GM12878 (cell line): Measurements from ENCODE around the gene TBC1D9B. TPM values are rescaled to one million over a fixed set of nuclear protein-coding genes. Genes with fewer than 3 reads are reported as not detected.

Source experiments
- ATAC-seq: fragments of 200-7000 bp; cut with Tn5 transposase; 3 replicates; pipeline ENCODE4 v1.9.1; 2020; ENCODE audit warnings: mild to moderate bottlenecking, moderate library complexity
- BruUV-seq: library from RNA; stranded (reverse); fragments of 400-500 nt; replicated peaks from 2 replicates; lab custom pipeline; 2021; lab: Mats Ljungman, UMichigan
- CTCF ChIA-PET: fragments of 300-600 bp; sonication (Branson Sonifier 250); formaldehyde crosslinking; extraction: SDS; loops from one replicate; lab custom pipeline; 2021; ENCODE audit warnings: inconsistent platforms; lab: Yijun Ruan, JAX
- POLR2A ChIA-PET: fragments of 350-600 bp; formaldehyde crosslinking; extraction: SDS; loops from one replicate; lab custom pipeline; 2021; ENCODE audit warnings: inconsistent platforms; lab: Charles Lee
- RAD21 ChIA-PET: fragments of 300-600 bp; sonication (Branson Sonifier 250); formaldehyde crosslinking; loops from one replicate; lab custom pipeline; 2023; ENCODE audit warnings: antibody characterized with exemption; ENCODE audit not compliant: unreplicated experiment; lab: Charles Lee
- SMC1A ChIA-PET: fragments of 300-600 bp; sonication (Branson Sonifier 250); formaldehyde crosslinking; loops from one replicate; lab custom pipeline; 2023; ENCODE audit not compliant: unreplicated experiment, uncharacterized antibody; lab: Charles Lee
- DNase-seq: peaks from one replicate; pipeline ENCODE4 v3.0.0-alpha.2; 2011; ENCODE audit warnings: low read depth, low spot score
- FAIRE-seq: peaks from 3 replicates; lab custom pipeline; 2011; peaks lifted over from hg19 to GRCh38; lab: Jason Lieb, UNC
- H2AFZ ChIP-seq: 2 replicates; pipeline ENCODE4 v1.6.0; 2011; ENCODE audit warnings: low read depth, low read length, control low read depth; ENCODE audit not compliant: control insufficient read depth
- H3K27ac ChIP-seq: 2 replicates; pipeline ENCODE4 v1.5.1; 2011; ENCODE audit warnings: control low read depth; ENCODE audit not compliant: control insufficient read depth, insufficient read depth
- H3K27me3 ChIP-seq, 2 experiments: replicated peaks in 1 of 2; 2 replicates each; pipeline versions ENCODE4 v1.6.0 to v1.6.1; 2011; ENCODE audit warnings: low read length in 1 of 2; ENCODE audit not compliant: control insufficient read depth in 2 of 2, insufficient read depth in 2 of 2
- H3K36me3 ChIP-seq, 2 experiments: 2 replicates each; pipeline ENCODE4 v1.5.1; 2011; ENCODE audit warnings: low read length in 1 of 2; ENCODE audit not compliant: control insufficient read depth in 2 of 2, insufficient read depth in 2 of 2
- H3K4me1 ChIP-seq: 2 replicates; pipeline ENCODE4 v1.6.1; 2011; ENCODE audit warnings: mild to moderate bottlenecking, low read length, moderate library complexity, mixed read lengths; ENCODE audit not compliant: control insufficient read depth, insufficient read depth
- H3K4me2 ChIP-seq: 2 replicates; pipeline ENCODE4 v1.6.0; 2011; ENCODE audit warnings: control low read depth; ENCODE audit not compliant: control insufficient read depth, insufficient read depth
- H3K4me3 ChIP-seq: fragments of 200-600 bp; sonication (generic); 2 replicates; pipeline ENCODE4 v1.5.1; 2016
- H3K79me2 ChIP-seq: 2 replicates; pipeline ENCODE4 v1.6.0; 2011; ENCODE audit warnings: low read length; ENCODE audit not compliant: control insufficient read depth, insufficient read depth
- H3K9ac ChIP-seq: 2 replicates; pipeline ENCODE4 v1.8.0; 2011; ENCODE audit warnings: low read length, control low read depth, mixed read lengths; ENCODE audit not compliant: control insufficient read depth, insufficient read depth
- H3K9me3 ChIP-seq: replicated peaks from 3 replicates; pipeline ENCODE4 v1.5.1; 2011; ENCODE audit warnings: mild to moderate bottlenecking, low read length; ENCODE audit not compliant: control insufficient read depth, insufficient read depth
- H4K20me1 ChIP-seq: 2 replicates; pipeline ENCODE4 v1.6.0; 2011; ENCODE audit not compliant: control insufficient read depth, insufficient read depth
- DPF2 ChIP-seq: fragments of 450-650 bp; IDR thresholded peaks from 2 replicates; pipeline ENCODE4 v1.6.1; 2017; ENCODE audit warnings: mild to moderate bottlenecking
- EZH2 ChIP-seq: IDR thresholded peaks from 2 replicates; pipeline ENCODE4 v1.6.1; 2012; ENCODE audit warnings: low read depth, mild to moderate bottlenecking, control low read depth, inconsistent platforms, low read length, borderline replicate concordance; ENCODE audit not compliant: control insufficient read depth
- HDAC2 ChIP-seq: fragments of 200-600 bp; sonication (generic); IDR thresholded peaks from 2 replicates; pipeline ENCODE4 v1.6.1; 2017
- HDGF ChIP-seq: fragments of 450-650 bp; IDR thresholded peaks from 2 replicates; pipeline ENCODE4 v1.6.1; 2016; ENCODE audit warnings: antibody characterized with exemption
- IRF4 ChIP-seq: IDR thresholded peaks from 2 replicates; pipeline ENCODE4 v1.6.1; 2011; ENCODE audit warnings: low read depth, low read length
- MEF2A ChIP-seq: IDR thresholded peaks from 2 replicates; pipeline ENCODE4 v1.6.1; 2011; ENCODE audit warnings: low read depth, mild to moderate bottlenecking, low read length, moderate library complexity; ENCODE audit not compliant: insufficient read depth
- NR2C1 ChIP-seq: fragments of 450-650 bp; IDR thresholded peaks from 2 replicates; pipeline ENCODE4 v1.6.1; 2017; ENCODE audit warnings: antibody characterized with exemption, mild to moderate bottlenecking, moderate library complexity
- NR2F1 ChIP-seq: fragments of 450-650 bp; conservative IDR thresholded peaks from 2 replicates; pipeline ENCODE4 v1.6.1; 2017; ENCODE audit warnings: mild to moderate bottlenecking
- PML ChIP-seq: IDR thresholded peaks from 2 replicates; pipeline ENCODE4 v1.6.1; 2012; ENCODE audit warnings: low read length, inconsistent platforms
- POLR2A ChIP-seq: IDR thresholded peaks from 2 replicates; pipeline ENCODE4 v1.6.1; 2011; ENCODE audit warnings: low read depth, mild to moderate bottlenecking, low read length
- POLR2AphosphoS5 ChIP-seq: IDR thresholded peaks from 2 replicates; pipeline ENCODE4 v1.6.1; 2011; ENCODE audit warnings: mild to moderate bottlenecking, low read length, inconsistent platforms
- TAF1 ChIP-seq: IDR thresholded peaks from 2 replicates; pipeline ENCODE4 v1.6.1; 2011; ENCODE audit warnings: mild to moderate bottlenecking, low read depth, low read length, borderline replicate concordance
- TARDBP ChIP-seq: IDR thresholded peaks from 2 replicates; pipeline ENCODE4 v1.6.1; 2016; ENCODE audit warnings: borderline replicate concordance
- ZNF207 ChIP-seq: fragments of 450-650 bp; IDR thresholded peaks from 2 replicates; pipeline ENCODE4 v1.6.1; 2014; ENCODE audit warnings: antibody characterized with exemption, mild to moderate bottlenecking, borderline replicate concordance
- WGBS: methylation state at CpG from one replicate; pipeline ENCODE4 v1.1.6; 2016; ENCODE audit warnings: low lambda C conversion rate; ENCODE audit not compliant: insufficient replicate concordance, insufficient coverage; ENCODE audit errors: missing lambda C conversion rate; 5-methylcytosine and 5-hydroxymethylcytosine counted together
- in situ Hi-C: fragments of 300-500 bp; cut with MboI; formaldehyde crosslinking; loops from 9 replicates; pipeline ENCODE4 v1.14.3; 2018; ENCODE audit warnings: mixed read lengths
- intact Hi-C: fragments of 100-400 bp; cut with micrococcal nuclease; formaldehyde crosslinking; loops from one replicate; pipeline ENCODE4 v1.14.2; 2022; ENCODE audit not compliant: unreplicated experiment
- polyA plus RNA-seq, 11 experiments: library from polyadenylated mRNA; depleted of rRNA in 4 of 11; unstranded in 6 of 11; stranded (reverse) in 5 of 11; fragments of >200 nt; fragmentation: Nextera tagmentation in 4 of 11; fragmentation: Illumina TruSeq in 1 of 11; extraction: Ambion mirVana in 4 of 11; extraction: Trizol in 1 of 11; gene quantifications; 1 replicate in 1 of 11; 2 replicates in 10 of 11; pipeline versions ENCODE4 v1.2.1 to v1.2.3, GENCODE V29; 2011 to 2016; ENCODE audit warnings: inconsistent platforms in 2 of 11, missing spikeins in 2 of 11, low read depth in 1 of 11
- total RNA-seq, 4 experiments: library from RNA; depleted of rRNA in 3 of 4; stranded (reverse); fragments of >200 nt in 3 of 4; fragmentation: Illumina TruSeq in 1 of 4; extraction: Trizol in 1 of 4; gene quantifications; 2 replicates each; pipeline versions ENCODE4 v1.2.1 to v1.2.3, GENCODE V29; 2013 to 2021
- TF ChIP-seq, protein P1 (sequence below): fragments of 150-350 bp; IDR thresholded peaks from 2 replicates; pipeline ENCODE4 v1.6.1; 2016; ENCODE audit warnings: low read depth, low read length
- TF ChIP-seq, protein P2 (sequence below): IDR thresholded peaks from 2 replicates; pipeline ENCODE4 v1.6.1; 2011; ENCODE audit warnings: borderline replicate concordance, low read depth, mild to moderate bottlenecking, moderate library complexity, low read length; ENCODE audit not compliant: insufficient read depth, poor library complexity, severe bottlenecking

Gene TBC1D9B
- total and polyA plus RNA-seq, 10 of the 15 experiments (the other 5 are each of a cell fraction or from before 2014, with no cell fraction given) = 4.0 to 74.2 (median 34.6) TPM

DNA sequence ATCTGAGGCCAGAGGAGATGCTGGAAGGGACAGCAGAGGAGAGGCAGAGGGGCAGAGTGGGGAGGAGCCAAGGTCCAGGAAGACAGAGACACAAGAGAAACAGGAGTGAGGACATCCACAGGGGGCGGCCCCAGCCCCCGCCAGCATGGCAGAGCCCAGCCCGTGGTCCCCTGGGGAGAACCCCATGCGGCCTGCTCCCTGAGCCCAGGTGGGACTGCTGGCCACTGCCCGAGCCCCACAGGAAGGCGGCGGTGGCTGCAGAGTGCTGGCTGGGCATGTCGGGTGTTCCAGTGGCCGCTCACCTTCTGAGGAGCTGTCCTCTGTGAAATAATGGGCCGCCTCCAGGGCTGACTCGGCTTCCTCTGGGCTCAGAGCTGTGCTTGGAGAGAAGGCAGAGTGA, 40.2 kb downstream of the TBC1D9B start:
- SMC1A ChIA-PET = no interaction called here
- ATAC-seq = no peak
- RAD21 ChIA-PET = no interaction called here
- Histone ChIP-seq H3K9ac (no peak overlapping the region), H3K27me3 (no peaks in the 10 kb centered on the region), H3K36me3 (peaks cover 7 to 11% of the 10 kb centered on the region in 2 experiments), H3K79me2 (no peaks in the 10 kb centered on the region), H4K20me1 (no peaks in the 10 kb centered on the region), H3K27ac (no peak overlapping the region), H3K4me3 (no peak overlapping the region), H3K4me1 (no peaks in the 10 kb centered on the region), H3K4me2 (no peak overlapping the region), H2AFZ (no peak overlapping the region), H3K9me3 (no peaks in the 10 kb centered on the region; the same call in 2 of the 3 replicates)
- CTCF ChIA-PET = no interaction called here
- in situ Hi-C loops = no loop called here
- POLR2A ChIA-PET = interaction anchor here (0.5 kb wide), 1 partner anchor 9 kb away, joined by 4 read pairs; no protein-coding TSS in a partner anchor
- 89% methylated on average over 10 of the region's 11 CpGs for WGBS
- no peak for DNase-seq
- no peak for TF ChIP-seq TARDBP
- no peak for TF ChIP-seq HDGF
- TF ChIP-seq EZH2 = no peak
- no TSS peak for BruUV-seq
- no peak for FAIRE-seq
- intact Hi-C loops = no loop called here

GRCh38 chr5:179867079-179867465, 40.6 kb downstream of the TBC1D9B start:
- intact Hi-C loops = no loop called here
- no peaks in the 10 kb centered on the region; the same call in 2 of the 3 replicates for H3K9me3 ChIP-seq
- ATAC-seq (no peak), DNase-seq (no peak), FAIRE-seq (no peak)
- POLR2A ChIA-PET = interaction anchor here (0.5 kb wide), 1 partner anchor 10 kb away, joined by 4 read pairs; no protein-coding TSS in a partner anchor
- H3K27me3 ChIP-seq = no peaks in the 10 kb centered on the region
- SMC1A ChIA-PET = interaction anchor here (1.3 kb wide), 1 partner anchor 108 kb away, joined by 3 read pairs; no protein-coding TSS in a partner anchor
- no peak overlapping the region for H2AFZ ChIP-seq
- no peak overlapping the region for H3K9ac ChIP-seq
- BruUV-seq = no TSS peak
- TF ChIP-seq TAF1 (no peak), MEF2A (no peak), PML (no peak), POLR2AphosphoS5 (no peak), POLR2A (no peak), ZNF207 (no peak), NR2C1 (no peak), NR2F1 (no peak), IRF4 (no peak), DPF2 (no peak), HDAC2 (no peak)
- TF ChIP-seq, protein P1, sequence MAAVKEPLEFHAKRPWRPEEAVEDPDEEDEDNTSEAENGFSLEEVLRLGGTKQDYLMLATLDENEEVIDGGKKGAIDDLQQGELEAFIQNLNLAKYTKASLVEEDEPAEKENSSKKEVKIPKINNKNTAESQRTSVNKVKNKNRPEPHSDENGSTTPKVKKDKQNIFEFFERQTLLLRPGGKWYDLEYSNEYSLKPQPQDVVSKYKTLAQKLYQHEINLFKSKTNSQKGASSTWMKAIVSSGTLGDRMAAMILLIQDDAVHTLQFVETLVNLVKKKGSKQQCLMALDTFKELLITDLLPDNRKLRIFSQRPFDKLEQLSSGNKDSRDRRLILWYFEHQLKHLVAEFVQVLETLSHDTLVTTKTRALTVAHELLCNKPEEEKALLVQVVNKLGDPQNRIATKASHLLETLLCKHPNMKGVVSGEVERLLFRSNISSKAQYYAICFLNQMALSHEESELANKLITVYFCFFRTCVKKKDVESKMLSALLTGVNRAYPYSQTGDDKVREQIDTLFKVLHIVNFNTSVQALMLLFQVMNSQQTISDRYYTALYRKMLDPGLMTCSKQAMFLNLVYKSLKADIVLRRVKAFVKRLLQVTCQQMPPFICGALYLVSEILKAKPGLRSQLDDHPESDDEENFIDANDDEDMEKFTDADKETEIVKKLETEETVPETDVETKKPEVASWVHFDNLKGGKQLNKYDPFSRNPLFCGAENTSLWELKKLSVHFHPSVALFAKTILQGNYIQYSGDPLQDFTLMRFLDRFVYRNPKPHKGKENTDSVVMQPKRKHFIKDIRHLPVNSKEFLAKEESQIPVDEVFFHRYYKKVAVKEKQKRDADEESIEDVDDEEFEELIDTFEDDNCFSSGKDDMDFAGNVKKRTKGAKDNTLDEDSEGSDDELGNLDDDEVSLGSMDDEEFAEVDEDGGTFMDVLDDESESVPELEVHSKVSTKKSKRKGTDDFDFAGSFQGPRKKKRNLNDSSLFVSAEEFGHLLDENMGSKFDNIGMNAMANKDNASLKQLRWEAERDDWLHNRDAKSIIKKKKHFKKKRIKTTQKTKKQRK = no peak
- TF ChIP-seq, protein P2, sequence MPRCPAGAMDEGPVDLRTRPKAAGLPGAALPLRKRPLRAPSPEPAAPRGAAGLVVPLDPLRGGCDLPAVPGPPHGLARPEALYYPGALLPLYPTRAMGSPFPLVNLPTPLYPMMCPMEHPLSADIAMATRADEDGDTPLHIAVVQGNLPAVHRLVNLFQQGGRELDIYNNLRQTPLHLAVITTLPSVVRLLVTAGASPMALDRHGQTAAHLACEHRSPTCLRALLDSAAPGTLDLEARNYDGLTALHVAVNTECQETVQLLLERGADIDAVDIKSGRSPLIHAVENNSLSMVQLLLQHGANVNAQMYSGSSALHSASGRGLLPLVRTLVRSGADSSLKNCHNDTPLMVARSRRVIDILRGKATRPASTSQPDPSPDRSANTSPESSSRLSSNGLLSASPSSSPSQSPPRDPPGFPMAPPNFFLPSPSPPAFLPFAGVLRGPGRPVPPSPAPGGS = no peak
- H3K4me1 ChIP-seq = no peaks in the 10 kb centered on the region
- no peak overlapping the region for H3K4me3 ChIP-seq
- no peak overlapping the region for H3K27ac ChIP-seq
- WGBS = 97% methylated on average over 6 of the region's 6 CpGs
- H3K79me2 ChIP-seq = no peaks in the 10 kb centered on the region
- in situ Hi-C loops = no loop called here
- no peaks in the 10 kb centered on the region for H4K20me1 ChIP-seq
- peaks cover 7 to 13% of the 10 kb centered on the region in 2 experiments; a peak in 3 of 4 replicates for H3K36me3 ChIP-seq
- CTCF ChIA-PET = no interaction called here
- H3K4me2 ChIP-seq = no peak overlapping the region
- RAD21 ChIA-PET = no interaction called here
